HG02763 (cell line): Measurements from ENCODE around the gene PRKAR1B.
"Not testable (repeated sequence)": the region's sequence is repeated elsewhere in the genome, so short reads cannot be mapped to it uniquely, and the experiment has no call there.

Source experiments
- ATAC-seq: cut with Tn5 transposase; IDR thresholded peaks from one replicate; pipeline ENCODE4 v1.9.1; 2021; ENCODE audit warnings: mild to moderate bottlenecking, moderate library complexity; ENCODE audit not compliant: unreplicated experiment

The PRKAR1B gene

DNA sequence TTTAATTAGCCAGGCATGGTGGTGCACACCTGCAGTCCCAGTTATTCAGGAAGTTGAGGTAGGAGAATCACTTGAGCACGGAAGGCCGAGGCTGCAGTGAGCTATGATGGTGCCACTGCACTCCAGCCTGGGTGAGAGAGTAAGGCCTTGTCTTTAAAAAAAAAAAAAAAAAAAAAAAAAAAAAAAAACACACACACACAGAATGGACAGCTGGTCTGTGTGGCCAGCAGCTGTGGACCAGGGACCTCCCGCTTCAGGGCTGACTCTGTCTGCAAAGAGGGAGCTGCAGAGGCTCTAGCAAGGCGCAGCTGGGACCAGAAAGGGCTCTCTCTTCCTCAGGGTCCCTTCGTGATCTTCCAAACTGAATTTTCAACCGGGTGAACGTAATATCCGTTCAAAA lies 54.2 kb downstream of the PRKAR1B start:
- ATAC-seq: no peak

DNA sequence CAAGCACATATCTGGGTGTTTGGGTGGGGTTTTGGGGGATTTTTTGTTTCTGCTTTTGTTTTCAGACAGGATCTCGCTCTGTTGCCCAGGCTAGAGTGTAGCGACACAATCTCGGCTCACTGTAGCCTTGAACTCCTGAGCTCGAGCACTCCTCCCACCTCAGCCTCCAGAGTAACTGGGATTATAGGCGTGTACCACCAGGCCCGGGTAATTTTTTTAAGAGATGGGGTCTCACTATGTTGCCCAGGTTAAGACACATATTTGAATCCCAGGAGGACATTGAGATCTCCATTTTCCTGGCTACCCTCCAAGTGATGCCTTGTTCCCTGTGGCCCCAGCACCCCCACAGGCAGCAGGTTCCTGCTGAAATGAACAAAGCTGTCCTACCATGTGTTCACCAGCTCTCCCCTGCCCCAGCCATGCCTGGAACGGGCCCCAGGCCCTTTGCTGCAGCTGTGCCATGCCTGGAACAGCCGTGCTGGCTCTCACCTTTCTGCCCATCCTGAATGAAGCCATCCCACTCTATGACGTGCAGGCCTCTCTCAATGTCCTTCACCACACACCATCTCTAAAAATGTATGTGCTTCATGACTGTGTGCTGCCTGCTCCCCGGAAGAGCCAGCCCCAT lies 55.6 kb downstream of the PRKAR1B start:
- no peak for ATAC-seq

DNA sequence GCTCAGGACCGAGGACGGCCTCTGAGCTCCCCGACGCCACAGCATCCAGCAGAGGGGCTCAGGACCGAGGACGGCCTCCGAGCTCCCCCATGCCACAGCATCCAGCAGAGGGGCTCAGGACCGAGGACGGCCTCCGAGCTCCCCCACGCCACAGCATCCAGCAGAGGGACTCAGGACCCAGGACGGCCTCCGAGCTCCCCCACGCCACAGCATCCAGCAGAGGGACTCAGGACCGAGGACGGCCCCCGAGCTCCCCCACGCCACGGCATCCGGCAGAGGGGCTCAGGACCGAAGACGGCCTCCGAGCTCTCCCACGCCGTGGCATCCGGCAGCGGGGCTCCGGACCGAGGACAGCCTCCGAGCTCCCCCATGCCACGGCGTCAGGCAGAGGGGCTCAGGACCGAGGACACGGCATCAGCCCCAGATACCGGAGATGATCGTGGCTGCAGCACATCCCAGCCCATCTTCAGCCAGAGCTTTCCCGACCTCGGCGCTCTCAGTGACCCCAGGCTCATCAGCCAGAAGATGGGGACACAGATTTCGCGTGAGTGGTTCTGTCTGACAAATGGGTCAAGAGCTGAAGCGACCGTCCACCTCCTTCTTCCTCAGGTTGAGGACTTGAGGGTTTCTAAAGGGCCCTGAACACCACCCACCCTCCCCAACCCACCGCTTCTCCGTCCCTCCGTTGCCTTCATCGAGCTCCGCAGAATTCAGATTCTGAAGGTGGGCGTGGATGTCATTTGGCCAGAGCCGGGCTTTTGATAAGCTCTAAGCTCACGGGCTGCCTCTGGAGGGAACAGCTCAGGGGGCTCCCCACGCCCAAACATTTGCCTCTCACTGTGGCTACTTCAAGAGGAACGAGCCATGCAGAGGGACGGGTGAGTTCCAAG lies 56.3 kb downstream of the PRKAR1B start:
- ATAC-seq: no peak

DNA sequence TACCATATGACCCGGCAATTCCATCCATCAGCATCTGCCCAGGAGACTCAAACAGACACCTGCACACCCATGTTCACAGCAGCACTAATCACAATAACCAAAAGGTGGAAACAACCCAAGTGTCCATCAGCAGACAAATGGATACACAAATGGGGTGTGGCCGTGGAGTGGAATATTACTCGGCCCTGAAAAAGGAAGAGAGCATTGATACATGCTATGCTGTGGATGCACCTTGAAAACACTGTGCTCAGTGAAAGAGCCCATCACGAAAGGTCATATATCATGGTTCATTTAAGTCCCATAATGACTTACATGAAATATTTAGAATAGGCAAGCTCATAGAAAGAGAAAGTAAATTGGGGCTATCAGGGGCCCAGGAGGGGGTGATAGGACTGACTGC lies 58.1 kb downstream of the PRKAR1B start:
- ATAC-seq: no peak

DNA sequence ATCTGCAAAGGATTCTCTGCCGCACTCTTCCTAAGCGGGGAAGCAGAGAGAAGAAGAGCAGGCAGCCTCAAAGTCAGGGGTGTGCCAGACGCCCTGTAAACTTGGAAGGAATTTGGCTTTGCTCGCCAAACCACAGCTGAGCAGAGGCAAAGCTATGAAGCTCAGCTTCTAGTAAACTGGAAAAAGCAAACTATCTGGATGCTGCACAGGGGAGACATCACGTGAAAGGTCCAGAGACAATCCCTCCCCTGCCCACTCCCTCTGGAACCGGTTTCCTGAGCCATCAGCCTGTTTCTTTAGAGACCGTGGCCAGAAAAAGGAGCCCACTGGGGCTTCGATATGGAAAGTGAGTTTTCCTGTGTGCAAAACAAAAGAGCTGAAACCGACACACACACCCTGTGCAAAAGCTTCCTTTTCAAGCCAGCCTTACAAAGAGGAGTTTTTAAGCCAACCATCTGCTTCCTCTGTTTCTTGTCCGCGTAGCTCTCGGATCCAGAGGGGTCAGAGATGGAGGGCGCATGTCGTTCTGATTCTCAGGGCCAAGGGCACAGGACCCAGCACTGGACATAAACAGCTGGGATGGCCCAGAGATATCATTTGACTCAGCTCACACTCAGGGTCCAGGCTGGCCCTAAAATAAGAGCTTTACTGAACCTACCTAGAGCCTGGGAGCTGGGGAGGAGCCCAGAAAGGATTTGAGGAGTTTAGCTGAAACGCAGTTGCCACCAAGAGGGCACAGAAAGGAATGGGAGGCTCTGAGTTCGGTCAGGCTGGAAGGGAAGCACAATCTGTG lies 58.7 kb downstream of the PRKAR1B start:
- ATAC-seq: no peak

DNA sequence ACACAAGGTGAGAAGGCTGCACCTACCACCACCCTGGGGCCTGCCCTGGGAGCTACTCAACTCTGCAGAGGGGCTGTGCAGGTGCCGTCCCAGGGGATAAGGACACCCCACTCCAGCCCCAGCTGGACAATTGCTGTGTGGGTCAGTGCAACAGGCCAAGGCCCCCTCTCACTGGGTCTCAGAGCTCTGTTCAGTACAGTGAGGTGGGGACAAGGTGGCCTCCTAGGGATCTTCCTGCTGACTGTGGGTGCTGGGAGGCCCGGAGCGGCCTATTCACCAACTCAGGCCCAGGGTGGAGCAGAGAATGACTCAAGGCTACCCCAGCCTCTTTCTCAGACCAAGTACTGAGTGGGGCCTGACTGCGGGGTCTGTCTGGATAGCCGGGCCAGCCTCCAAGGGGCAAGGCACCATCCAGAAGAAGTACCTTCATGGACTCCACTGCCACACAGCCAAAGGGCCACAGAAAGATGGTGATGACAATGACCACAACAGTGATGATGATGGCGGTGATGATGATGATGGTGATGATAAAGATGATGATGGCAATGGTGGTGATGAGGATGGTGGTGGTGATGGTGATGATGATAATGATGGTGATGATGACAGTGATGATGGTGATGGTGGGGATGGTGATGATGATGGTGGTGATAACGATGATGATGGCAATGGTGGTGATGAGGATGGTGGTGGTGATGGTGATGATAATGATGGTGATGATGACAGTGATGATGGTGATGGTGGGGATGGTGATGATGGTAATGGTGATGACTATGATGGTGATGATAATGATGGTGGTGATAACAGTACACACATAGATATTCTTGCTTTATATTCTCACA lies 60.4 kb downstream of the PRKAR1B start:
- ATAC-seq: no peak

DNA sequence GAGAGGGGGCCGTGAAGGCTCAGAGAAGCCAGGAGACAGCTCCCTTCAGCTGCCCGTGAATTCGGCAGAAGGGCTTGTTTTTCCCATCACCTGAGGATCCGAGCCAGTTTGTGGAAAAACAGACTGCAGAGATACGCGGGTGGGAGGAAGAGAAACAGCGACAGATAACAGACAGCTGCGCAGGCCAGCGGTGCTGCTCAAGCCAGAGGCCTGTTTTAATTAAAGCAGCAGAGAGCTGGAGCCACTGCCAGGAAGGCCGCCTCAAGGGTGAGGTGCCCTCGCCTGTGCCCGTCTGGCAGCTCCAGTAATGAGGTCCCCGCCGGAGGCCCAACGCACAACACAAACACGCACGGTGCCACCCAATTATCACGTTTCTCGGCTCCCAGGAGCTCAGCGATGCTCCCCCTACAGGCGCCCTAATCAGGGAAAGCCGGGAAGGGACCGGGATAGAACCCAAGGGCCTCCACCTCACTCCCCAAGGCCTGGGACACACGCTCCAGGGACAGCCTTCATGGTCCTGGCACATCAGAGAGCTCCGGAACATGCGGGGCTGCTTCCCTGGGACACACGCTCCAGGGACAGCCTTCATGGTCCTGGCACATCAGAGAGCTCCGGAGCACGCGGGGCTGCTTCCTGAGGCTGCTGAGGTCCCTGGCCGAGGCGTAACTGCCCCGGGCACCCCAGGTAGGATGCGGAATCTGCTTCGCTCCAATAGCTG lies 61.2 kb downstream of the PRKAR1B start:
- ATAC-seq: no peak

DNA sequence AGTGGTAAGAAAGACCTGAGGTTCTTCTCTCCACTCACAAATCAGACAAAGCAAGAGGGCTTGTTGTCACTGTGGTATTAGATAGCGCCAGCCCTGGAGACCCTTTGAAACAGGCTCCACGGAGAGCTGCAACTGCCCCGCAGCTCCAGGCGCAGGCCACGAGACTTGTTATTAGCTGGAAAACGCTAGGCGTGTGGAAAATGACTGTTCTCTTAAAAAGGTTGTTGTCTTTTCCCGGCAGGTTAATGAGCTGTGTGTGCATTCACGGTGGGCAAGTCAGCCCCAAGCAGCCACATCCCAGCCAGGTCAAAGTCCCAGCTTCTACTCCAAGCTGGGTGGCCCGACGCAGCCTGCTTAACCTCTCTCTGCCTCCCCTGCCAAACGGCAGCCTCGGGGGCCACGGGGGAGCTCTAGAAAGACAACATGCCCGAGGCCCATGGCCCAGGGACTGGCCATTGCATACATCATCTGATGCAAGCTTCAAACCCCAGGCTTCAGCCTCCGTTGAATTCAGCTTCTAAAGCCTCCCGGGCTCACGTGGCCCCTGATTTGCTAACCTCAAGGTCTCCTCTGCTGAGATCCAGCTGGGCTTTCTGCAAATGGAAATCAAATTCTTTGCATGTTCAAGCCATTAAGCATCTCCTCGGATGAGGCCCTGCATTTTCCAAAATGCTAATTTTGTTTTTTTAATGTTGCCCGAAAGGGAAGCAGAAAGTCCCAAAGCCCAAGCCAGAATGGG lies 61.9 kb downstream of the PRKAR1B start:
- ATAC-seq: no peak

DNA sequence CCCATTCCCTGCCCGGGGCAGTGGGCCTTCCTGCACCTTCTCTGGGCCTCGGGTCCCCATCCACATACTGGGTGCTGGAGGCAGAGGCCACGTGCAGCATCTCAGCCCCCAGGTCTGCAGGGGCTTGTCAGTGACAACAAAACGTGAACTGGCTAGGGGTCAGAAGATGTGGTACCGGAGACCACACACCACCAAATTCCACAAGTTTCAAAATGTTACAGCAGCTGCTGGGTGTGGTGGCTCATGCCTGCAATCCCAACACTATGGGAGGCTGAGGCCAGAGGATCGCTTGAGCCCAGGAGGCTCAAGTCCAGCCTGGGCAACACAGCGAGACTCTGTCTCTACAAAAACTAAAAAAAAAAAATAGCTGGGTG lies 62.7 kb downstream of the PRKAR1B start:
- ATAC-seq: no peak

DNA sequence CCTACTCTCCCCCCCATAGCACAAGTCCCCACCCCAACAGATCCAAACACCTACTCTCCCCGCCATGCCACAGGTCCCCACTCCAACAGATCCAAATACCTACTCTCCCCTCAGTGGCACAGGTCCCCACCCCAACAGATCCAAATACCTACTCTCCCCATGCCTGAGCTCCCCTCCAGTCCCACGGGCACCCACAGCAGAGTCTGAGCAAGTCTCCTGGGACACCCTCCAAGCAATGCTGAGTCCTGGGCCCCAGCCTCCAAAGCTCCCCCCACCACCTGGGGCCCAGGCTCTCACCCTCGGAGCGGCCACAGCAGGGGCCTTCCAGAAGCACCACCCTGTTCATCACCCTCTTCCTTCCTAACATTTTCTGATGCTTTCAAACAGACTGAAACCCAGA lies 64.5 kb downstream of the PRKAR1B start:
- ATAC-seq: no peak

DNA sequence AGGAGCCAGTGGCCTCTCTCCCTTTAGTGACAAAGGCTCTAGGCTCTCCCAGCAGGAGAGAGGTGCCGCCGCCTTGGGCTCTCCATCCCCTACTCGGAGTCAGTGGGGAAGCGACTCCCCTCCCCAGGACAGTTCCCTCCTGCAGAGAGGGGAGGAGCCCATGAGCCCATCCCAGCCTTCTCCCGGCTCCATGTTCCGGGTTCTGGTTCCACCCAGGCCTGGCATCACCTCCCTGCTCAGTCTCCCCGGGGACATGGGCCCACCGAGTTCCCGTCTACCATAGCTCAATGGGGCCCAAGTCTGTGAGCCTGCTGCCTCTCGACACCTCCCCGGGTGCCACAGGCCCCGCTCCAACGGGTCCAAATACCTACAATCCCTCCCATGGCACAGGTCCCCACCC lies 67.1 kb downstream of the PRKAR1B start:
- no peak for ATAC-seq

DNA sequence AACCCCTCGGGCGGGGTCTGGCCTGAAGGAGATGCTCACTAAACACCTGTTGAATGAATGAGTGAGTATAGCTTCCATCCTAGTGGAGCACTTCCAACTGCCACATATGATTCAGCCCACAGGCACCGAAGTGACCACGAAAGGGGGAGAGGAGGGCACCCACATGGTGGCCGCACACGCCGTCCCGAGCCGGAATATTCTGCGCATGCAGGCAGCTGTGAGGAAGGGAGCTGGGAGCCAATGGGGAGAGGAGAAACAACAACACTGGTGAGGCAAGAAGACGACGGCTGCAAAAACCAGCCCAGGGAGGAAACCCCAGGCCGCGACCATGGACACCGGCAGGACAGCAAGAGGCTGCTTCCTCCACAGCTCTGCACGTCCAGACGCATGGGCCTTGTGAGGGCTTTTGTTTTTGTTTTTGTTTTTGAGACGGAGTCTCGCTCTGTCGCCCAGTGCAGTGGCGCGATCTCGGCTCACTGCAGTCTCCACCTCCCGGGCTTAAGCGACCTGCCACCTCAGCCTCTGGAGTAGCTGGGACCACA lies 67.7 kb downstream of the PRKAR1B start:
- ATAC-seq: no peak

DNA sequence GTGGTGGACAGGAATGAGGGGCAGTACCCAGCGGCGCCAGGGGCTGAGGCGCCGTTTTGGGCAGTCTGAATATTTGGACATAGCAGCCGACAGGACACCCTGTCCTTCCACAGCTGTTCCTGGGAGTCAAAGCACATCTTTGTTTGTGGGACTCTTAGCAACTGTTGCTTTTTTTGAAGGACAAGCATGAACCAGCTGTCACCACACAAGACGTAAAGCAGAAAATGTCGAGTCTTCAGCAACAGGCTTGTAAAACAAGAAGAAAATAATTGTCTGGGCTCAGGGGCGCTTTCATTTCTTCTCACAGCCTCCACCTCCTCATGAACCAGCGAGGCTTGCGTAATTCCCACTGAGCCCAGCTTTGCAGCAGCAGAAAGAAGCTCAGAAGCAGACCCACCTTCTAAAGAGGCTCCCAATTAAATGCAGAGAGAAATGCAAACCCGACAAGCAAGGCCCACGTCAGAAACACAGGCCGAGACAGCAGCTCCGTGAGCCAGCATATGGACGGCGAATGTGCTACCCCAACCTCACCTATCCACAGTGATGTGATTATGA lies 69.4 kb downstream of the PRKAR1B start:
- ATAC-seq: no peak

DNA sequence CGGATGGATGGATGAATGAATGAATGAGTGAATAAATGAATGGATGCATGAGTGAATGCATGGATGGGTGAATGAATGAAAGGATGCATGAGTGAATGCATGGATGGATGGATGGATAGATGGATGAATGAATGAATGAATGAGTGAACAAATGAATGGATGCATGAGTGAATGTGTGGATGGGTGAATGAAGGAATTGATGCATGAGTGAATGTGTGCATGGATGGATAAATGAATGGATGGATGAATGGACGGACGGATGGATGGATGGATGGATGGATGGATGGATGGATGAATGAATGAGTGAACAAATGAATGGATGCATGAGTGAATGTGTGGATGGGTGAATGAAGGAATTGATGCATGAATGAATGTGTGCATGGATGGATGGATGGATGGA lies 70.1 kb downstream of the PRKAR1B start:
- ATAC-seq: not testable (repeated sequence)

DNA sequence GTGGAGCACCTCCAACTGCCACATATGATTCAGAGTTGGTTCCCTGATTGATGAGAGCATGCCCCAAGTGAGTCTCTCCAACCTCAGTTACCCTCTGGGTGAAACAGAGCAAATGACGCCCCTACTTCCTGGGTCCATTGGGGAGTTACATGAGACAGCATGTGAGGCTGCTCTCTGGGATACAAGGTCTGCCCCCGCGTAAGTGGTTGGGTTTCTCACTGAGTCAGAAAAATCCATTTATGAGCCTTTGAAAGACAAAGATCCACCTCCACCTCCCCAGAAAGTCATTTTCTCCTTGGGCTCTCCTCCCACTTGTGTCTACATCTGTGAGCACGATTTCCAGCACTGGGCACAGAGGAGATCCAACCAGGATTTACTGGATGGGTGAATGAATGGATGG lies 71.3 kb downstream of the PRKAR1B start:
- no peak for ATAC-seq

DNA sequence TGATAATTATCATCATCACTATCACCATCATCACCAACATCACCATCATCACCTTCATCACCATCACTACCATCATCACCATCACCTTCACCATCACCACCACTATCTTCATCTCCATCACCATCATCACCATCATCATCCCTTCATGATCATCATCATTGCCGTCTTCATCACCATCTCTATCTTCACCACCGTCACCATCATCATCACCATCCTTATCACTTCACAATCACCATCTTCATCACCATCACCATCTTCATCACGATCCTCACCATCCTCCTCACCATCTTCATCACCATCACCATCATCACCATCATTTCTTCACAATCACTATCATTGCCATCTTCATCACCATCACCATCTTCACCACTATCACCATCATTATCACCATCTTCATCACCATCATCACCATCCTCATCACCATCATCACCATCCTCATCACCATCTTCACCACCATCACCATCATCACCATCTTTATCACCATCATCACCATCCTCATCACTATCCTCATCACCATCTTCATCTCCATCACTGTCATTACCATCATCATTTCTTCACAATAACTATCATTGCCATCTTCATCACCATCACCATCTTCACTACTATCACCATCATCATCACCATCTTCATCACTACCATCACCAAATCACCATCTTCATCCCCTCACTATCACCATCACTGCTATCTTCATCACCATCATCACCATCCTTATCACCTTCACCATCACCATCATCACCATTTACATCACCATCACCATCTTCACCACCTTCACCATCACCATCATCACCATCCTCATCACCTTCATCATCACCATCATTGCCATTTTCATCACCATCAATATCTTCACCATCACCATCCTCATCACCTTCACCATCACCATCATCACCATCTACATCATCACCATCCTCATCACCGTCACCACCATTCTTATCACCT lies 73.0 kb downstream of the PRKAR1B start:
- no peak for ATAC-seq

DNA sequence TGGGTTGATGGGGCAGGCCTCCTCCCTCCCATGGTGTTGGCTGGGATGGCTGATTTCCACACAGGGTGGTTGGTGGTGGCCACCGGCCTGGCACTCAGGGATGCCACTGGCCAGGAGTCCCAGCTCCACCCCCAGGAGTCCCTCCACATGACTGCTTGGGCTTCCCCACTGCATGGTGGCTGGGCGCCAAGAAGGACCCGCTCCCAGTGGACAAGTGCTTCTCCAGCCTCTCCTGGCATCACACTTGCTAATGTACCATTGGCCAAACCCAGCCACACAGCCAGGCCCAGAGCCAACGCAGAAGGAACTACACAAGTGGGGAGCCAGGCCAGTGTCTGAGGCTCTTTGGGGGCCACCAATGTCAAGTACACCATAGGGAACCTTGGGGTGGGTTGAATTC lies 74.2 kb downstream of the PRKAR1B start:
- no peak for ATAC-seq

DNA sequence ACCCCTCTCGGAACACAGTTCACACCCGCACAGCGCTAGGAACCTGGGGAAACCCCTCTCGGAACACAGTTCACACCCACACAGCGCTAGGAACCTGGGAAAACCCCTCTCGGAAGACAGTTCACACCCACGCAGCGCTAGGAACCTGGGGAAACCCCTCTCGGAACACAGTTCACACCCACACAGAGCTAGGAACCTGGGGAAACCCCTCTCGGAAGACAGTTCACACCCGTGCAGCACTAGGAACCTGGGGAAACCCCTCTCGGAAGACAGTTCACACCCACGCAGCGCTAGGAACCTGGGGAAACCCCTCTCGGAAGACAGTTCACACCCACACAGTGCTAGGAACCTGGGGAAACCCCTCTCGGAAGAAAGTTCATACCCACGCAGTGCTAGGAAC lies 74.9 kb downstream of the PRKAR1B start:
- not testable (repeated sequence) for ATAC-seq
